Putamen (tissue), 1 donor: ENCODE measurements around the gene ARL4A.
A peak's percentile ranks its signal among the peaks of the same experiment; 100 is the strongest.

Source experiments
- DNase-seq: peaks from one replicate; pipeline ENCODE4 v3.0.0-alpha.2; 2016; ENCODE audit warnings: low spot score

The ARL4A gene

DNA sequence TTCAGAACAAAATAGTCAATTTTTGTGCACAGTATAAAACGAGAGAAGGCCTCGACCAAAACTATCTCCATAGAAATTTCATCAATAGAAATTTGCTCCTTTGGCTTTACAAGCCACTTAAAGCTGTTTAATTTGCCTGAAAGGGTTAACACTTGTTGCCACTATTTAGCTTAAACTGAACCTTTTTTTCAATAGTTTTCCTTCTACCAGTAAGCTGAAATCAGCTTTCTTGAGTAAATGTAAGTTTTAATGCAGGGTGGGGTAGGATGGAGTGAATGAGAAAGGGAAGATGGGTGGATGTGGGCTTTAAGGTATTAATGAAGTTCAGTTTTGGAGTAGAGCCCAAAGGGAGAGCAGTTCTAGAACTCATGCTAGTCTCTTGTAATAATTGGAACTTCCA is 39.5 kb downstream of the ARL4A start:
- DNase-seq: no peak

GRCh38 chr7:12727455-12728191 is 40.2 kb downstream of the ARL4A start:
- no peak for DNase-seq

DNA sequence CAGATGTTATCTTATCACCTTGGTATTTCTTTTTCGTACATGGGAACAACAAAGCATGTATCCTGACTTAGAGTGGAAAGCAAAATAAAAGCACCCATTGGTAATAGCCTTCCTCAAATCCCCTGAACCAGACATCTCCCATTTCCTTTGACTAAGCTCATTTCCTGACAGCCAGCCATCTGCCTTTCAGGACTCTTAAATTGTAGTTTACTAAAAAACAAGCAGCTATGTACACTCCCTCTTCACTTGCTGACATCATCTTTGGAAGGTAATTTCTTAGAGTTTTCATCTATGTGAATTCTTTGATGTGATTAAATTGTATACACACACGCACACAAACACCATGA is 40.7 kb downstream of the ARL4A start:
- DNase-seq: no peak

- peak; percentile 44 for DNase-seq
Observed at GRCh38 chr7:12729112-12729511, 41.7 kb downstream of the ARL4A start.

DNA sequence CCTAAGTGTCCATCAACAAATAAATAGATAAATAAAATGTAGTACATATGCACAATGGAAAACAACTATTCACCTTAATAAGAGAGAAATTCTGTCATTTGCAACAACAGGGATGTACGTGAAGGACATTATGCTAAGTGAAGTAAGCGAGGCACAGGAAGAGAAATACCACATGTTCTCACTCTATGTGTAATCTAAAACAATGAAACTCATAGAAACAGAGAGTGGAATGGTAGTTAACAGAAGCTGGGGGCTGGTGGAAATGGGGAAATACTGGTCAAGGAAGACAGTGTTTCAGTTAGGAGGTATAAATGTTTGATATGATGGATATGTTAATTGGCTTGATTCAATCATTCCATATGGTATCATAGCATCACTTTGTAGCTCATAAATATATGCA is 43.1 kb downstream of the ARL4A start:
- no peak for DNase-seq

- DNase-seq: no peak
Observed at GRCh38 chr7:12731214-12731656, 43.8 kb downstream of the ARL4A start.

DNA sequence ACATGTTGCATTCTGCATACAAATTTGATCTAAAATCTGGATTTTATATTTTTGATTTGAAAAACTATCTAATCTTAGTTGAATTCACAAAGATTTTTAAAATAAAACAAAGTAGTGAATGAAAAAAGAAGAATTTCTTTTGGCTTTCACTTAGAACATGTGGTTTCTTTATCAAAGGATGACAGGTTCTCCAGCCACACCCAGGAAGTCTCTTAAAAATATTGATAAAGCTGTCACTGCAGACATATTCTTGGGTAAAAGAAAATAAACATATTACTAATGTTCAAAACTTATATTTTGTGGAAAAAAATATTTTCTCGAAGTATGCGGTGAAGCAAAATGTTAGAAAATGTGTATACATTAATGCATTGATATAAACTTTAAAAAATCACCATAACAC is 44.3 kb downstream of the ARL4A start:
- DNase-seq: no peak

- no peak for DNase-seq
Observed at GRCh38 chr7:12732428-12732827, 45.0 kb downstream of the ARL4A start.

- DNase-seq: no peak
Observed at GRCh38 chr7:12735923-12736322, 48.5 kb downstream of the ARL4A start.

- no peak for DNase-seq
Observed at GRCh38 chr7:12737373-12737772, 49.9 kb downstream of the ARL4A start.

DNA sequence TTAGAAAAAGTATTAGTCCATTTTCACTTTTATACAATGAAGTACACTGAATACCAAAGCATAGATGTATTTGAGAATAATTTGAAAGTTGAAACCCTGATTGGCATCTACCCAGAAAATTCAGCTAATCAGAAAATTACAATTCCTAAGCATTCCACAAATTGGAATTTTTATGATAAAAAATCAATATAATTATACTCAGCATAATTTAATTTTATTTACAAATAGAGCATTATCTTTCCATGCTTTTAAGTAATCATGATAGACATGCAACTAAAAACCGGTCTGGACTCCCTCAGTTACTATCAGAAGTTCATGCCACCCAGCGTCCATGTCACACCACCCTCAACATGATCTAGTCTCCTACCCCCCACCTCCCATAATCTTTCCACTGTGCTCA is 50.4 kb downstream of the ARL4A start:
- DNase-seq: no peak

DNA sequence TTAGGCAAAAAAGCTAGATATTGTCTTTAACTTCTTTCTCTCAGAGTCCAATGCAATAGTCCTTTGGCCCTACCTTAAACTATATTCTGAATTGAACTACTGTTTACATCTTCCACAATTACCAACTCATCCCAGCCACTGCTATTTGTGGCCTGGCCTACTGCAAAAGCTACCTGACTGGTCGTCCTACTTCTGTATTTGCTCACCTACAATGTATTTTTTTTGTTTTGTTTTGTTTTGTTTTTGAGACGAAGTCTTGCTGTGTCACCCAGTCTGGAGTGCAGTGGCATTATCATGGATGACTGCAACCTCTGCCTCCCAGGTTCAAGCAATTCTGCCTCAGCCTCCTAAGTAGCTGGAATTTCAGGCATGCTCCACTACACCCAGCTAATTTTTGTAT is 51.2 kb downstream of the ARL4A start:
- no peak for DNase-seq
